Dendritic cell treated with granulocyte-macrophage colony-stimulating factor and Interleukin-4, amounts not matched to agents 40 ng/mL and 50 ng/mL, for 4 days (primary cell): ENCODE data around the gene NFATC2.

ENCODE experiments used
- H3K27ac Mint-ChIP-seq: one replicate; pipeline ENCODE4 v1.8.0; 2022; ENCODE audit warnings: mild to moderate bottlenecking, mixed read lengths
- H3K27me3 Mint-ChIP-seq: one replicate; pipeline ENCODE4 v1.8.0; 2022; ENCODE audit warnings: mild to moderate bottlenecking, mixed read lengths
- H3K36me3 Mint-ChIP-seq: one replicate; pipeline ENCODE4 v1.8.0; 2022; ENCODE audit warnings: low read depth, mixed read lengths
- H3K4me1 Mint-ChIP-seq: one replicate; pipeline ENCODE4 v1.8.0; 2022; ENCODE audit warnings: low read depth, mixed read lengths
- H3K4me3 Mint-ChIP-seq: one replicate; pipeline ENCODE4 v1.8.0; 2022; ENCODE audit warnings: mild to moderate bottlenecking, moderate library complexity, mixed read lengths
- H3K9me3 Mint-ChIP-seq: one replicate; pipeline ENCODE4 v1.8.0; 2022; ENCODE audit warnings: mixed read lengths
- intact Hi-C: fragments of 100-400 bp; cut with micrococcal nuclease; formaldehyde crosslinking; loops from one replicate; pipeline ENCODE4 v1.15.0; 2022

The NFATC2 gene

GRCh38 chr20:51365670-51366069, 176.8 kb downstream of the NFATC2 start:
- intact Hi-C loops, result no loop called here
- Mint-ChIP-seq H3K27me3 (peaks cover 1% of the 10 kb centered on the region), H3K36me3 (no peaks in the 10 kb centered on the region), H3K4me1 (no peaks in the 10 kb centered on the region), H3K27ac (no peak overlapping the region), H3K4me3 (no peak overlapping the region), H3K9me3 (peaks cover 9% of the 10 kb centered on the region)

- Mint-ChIP-seq H3K27me3 (peaks cover 6% of the 10 kb centered on the region), H3K36me3 (no peaks in the 10 kb centered on the region), H3K4me1 (no peaks in the 10 kb centered on the region), H3K27ac (no peak overlapping the region), H3K9me3 (peaks cover 9% of the 10 kb centered on the region), H3K4me3 (no peak overlapping the region)
- intact Hi-C loops, result no loop called here
Measured at GRCh38 chr20:51363813-51364212, 178.7 kb downstream of the NFATC2 start.

- Mint-ChIP-seq H3K4me1 (no peaks in the 10 kb centered on the region), H3K36me3 (no peaks in the 10 kb centered on the region), H3K4me3 (no peak overlapping the region), H3K27me3 (peaks cover 6% of the 10 kb centered on the region), H3K9me3 (peaks cover 9% of the 10 kb centered on the region), H3K27ac (no peak overlapping the region)
- intact Hi-C loops, result no loop called here
Measured at GRCh38 chr20:51363378-51363777, 179.1 kb downstream of the NFATC2 start.

- intact Hi-C loops, result no loop called here
- Mint-ChIP-seq H3K27ac (no peak overlapping the region), H3K9me3 (peaks cover 9% of the 10 kb centered on the region), H3K4me3 (no peak overlapping the region), H3K4me1 (no peaks in the 10 kb centered on the region), H3K36me3 (no peaks in the 10 kb centered on the region), H3K27me3 (peaks cover 6% of the 10 kb centered on the region)
Measured at GRCh38 chr20:51362254-51362653, 180.3 kb downstream of the NFATC2 start.

GRCh38 chr20:51361258-51361657, 181.3 kb downstream of the NFATC2 start:
- no peaks in the 10 kb centered on the region for H3K36me3 Mint-ChIP-seq
- H3K4me1 Mint-ChIP-seq, result no peaks in the 10 kb centered on the region
- H3K4me3 Mint-ChIP-seq, result no peak overlapping the region
- intact Hi-C loops, result no loop called here
- H3K27me3 Mint-ChIP-seq, result peaks cover 6% of the 10 kb centered on the region
- peaks cover 9% of the 10 kb centered on the region for H3K9me3 Mint-ChIP-seq
- no peak overlapping the region for H3K27ac Mint-ChIP-seq

- Mint-ChIP-seq H3K4me1 (no peaks in the 10 kb centered on the region), H3K9me3 (peaks cover 9% of the 10 kb centered on the region), H3K4me3 (no peak overlapping the region), H3K27ac (no peak overlapping the region), H3K36me3 (no peaks in the 10 kb centered on the region), H3K27me3 (peaks cover 6% of the 10 kb centered on the region)
- intact Hi-C loops, result no loop called here
Measured at GRCh38 chr20:51360451-51361201, 181.9 kb downstream of the NFATC2 start.

GRCh38 chr20:51359947-51360346, 182.6 kb downstream of the NFATC2 start:
- Mint-ChIP-seq H3K9me3 (peaks cover 9% of the 10 kb centered on the region), H3K27me3 (peaks cover 6% of the 10 kb centered on the region), H3K4me1 (no peaks in the 10 kb centered on the region), H3K4me3 (no peak overlapping the region), H3K36me3 (no peaks in the 10 kb centered on the region), H3K27ac (no peak overlapping the region)
- intact Hi-C loops, result no loop called here

GRCh38 chr20:51359401-51359800, 183.1 kb downstream of the NFATC2 start:
- H3K9me3 Mint-ChIP-seq, result peaks cover 9% of the 10 kb centered on the region
- peaks cover 6% of the 10 kb centered on the region for H3K27me3 Mint-ChIP-seq
- no peak overlapping the region for H3K27ac Mint-ChIP-seq
- no peaks in the 10 kb centered on the region for H3K36me3 Mint-ChIP-seq
- H3K4me1 Mint-ChIP-seq, result no peaks in the 10 kb centered on the region
- intact Hi-C loops, result no loop called here
- no peak overlapping the region for H3K4me3 Mint-ChIP-seq

GRCh38 chr20:51358032-51358724, 184.3 kb downstream of the NFATC2 start:
- H3K9me3 Mint-ChIP-seq, result no peaks in the 10 kb centered on the region
- no peaks in the 10 kb centered on the region for H3K4me1 Mint-ChIP-seq
- H3K36me3 Mint-ChIP-seq, result no peaks in the 10 kb centered on the region
- no peak overlapping the region for H3K27ac Mint-ChIP-seq
- H3K27me3 Mint-ChIP-seq, result peaks cover 4% of the 10 kb centered on the region
- H3K4me3 Mint-ChIP-seq, result no peak overlapping the region
- intact Hi-C loops, result no loop called here

GRCh38 chr20:51357543-51357942, 185.0 kb downstream of the NFATC2 start:
- H3K4me1 Mint-ChIP-seq, result no peaks in the 10 kb centered on the region
- H3K27ac Mint-ChIP-seq, result no peak overlapping the region
- H3K27me3 Mint-ChIP-seq, result peaks cover 4% of the 10 kb centered on the region
- no peak overlapping the region for H3K4me3 Mint-ChIP-seq
- intact Hi-C loops, result no loop called here
- H3K36me3 Mint-ChIP-seq, result no peaks in the 10 kb centered on the region
- H3K9me3 Mint-ChIP-seq, result no peaks in the 10 kb centered on the region

GRCh38 chr20:51356871-51357270, 185.6 kb downstream of the NFATC2 start:
- no peaks in the 10 kb centered on the region for H3K9me3 Mint-ChIP-seq
- H3K4me1 Mint-ChIP-seq, result no peaks in the 10 kb centered on the region
- no peak overlapping the region for H3K4me3 Mint-ChIP-seq
- peaks cover 4% of the 10 kb centered on the region for H3K27me3 Mint-ChIP-seq
- no peaks in the 10 kb centered on the region for H3K36me3 Mint-ChIP-seq
- intact Hi-C loops, result no loop called here
- no peak overlapping the region for H3K27ac Mint-ChIP-seq

- Mint-ChIP-seq H3K4me1 (no peaks in the 10 kb centered on the region), H3K36me3 (no peaks in the 10 kb centered on the region), H3K27ac (no peak overlapping the region), H3K9me3 (no peaks in the 10 kb centered on the region), H3K27me3 (peaks cover 4% of the 10 kb centered on the region), H3K4me3 (no peak overlapping the region)
- intact Hi-C loops, result no loop called here
Measured at GRCh38 chr20:51354769-51355319, 187.7 kb downstream of the NFATC2 start.

- Mint-ChIP-seq H3K4me3 (no peak overlapping the region), H3K27ac (no peak overlapping the region), H3K4me1 (no peaks in the 10 kb centered on the region), H3K9me3 (no peaks in the 10 kb centered on the region), H3K36me3 (no peaks in the 10 kb centered on the region), H3K27me3 (peaks cover 4% of the 10 kb centered on the region)
- intact Hi-C loops, result no loop called here
Measured at GRCh38 chr20:51354191-51354768, 188.2 kb downstream of the NFATC2 start.

- intact Hi-C loops, result no loop called here
- Mint-ChIP-seq H3K36me3 (no peaks in the 10 kb centered on the region), H3K4me1 (no peaks in the 10 kb centered on the region)
Measured at GRCh38 chr20:51353491-51353890, 189.0 kb downstream of the NFATC2 start.

More at GRCh38 chr20:51353491-51353890, 189.0 kb downstream of the NFATC2 start:
- Mint-ChIP-seq H3K27me3 (no peaks in the 10 kb centered on the region), H3K4me3 (no peak overlapping the region), H3K27ac (no peak overlapping the region), H3K9me3 (no peaks in the 10 kb centered on the region)
